Rectal smooth muscle tissue (tissue), 1 donor: ENCODE results near the gene FSIP1.

Experiments used
- H3K27ac ChIP-seq: one replicate; pipeline ENCODE4 v1.7.0; 2013; ENCODE audit warnings: low read depth, low read length, inconsistent platforms
- H3K27me3 ChIP-seq: one replicate; pipeline ENCODE4 v1.7.0; 2013; ENCODE audit warnings: low read length; ENCODE audit not compliant: control insufficient read depth, insufficient read depth
- H3K36me3 ChIP-seq: one replicate; pipeline ENCODE4 v1.7.0; 2013; ENCODE audit warnings: low read length; ENCODE audit not compliant: control insufficient read depth, insufficient read depth
- H3K4me1 ChIP-seq: one replicate; pipeline ENCODE4 v1.7.0; 2013; ENCODE audit warnings: low read length; ENCODE audit not compliant: control insufficient read depth, insufficient read depth
- H3K4me3 ChIP-seq: one replicate; pipeline ENCODE4 v1.7.0; 2013; ENCODE audit warnings: low read length
- H3K9ac ChIP-seq: one replicate; pipeline ENCODE4 v1.7.0; 2013; ENCODE audit warnings: low read length

The FSIP1 gene

DNA sequence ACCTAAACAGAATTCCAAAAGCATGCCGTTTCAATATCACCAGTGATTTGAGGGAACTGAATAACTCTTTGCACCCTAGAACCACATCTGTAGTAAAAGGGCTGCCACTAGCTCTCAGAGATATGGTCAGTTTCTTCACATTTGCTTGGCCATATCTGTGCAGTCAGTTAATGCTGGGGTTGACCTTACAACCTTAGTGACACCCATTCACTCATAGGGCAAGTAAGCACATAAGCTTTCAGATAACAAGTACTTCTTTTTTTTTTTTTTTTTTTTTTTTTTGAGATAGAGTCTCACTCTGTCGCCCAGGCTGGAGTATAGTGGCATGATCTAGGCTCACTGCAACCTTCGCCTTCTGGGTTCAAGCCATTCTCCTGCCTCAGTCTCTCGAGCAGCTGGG lies 20.4 kb upstream of the FSIP1 start:
- no peak overlapping the region for H3K27ac ChIP-seq
- H3K4me3 ChIP-seq = no peak overlapping the region
- no peak overlapping the region for H3K9ac ChIP-seq
- peaks cover 3% of the 10 kb centered on the region for H3K27me3 ChIP-seq
- H3K36me3 ChIP-seq = no peaks in the 10 kb centered on the region
- no peaks in the 10 kb centered on the region for H3K4me1 ChIP-seq

DNA sequence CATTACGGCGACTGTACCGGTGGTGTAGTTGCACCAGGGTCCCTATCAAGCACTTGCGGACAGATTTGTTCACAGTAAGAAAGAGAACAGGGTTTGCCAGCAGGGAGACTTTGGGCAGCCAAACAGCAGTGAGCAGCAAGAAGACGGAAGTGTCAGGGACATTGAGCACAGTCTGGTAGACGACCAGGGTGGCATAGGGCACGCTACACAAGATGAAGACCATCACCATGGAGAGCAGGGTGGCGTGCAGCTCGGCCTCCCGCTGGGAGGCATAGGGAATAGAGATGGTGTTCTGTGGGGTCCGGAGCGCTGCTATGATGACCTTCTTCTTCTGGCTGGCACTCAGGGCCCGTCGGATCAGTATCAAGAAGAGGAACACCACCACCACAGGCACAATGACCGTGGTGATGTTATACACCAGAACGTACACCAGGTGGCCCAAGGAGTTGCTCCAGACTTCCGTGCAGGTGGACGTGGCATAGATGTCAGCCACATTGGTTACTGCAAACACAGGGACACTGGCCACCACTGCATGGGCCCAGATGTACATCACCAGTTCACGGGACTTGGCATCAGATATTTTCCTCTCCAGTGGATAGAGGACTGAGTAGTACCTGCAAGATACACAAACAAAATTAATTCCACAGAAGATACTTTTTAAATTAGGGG lies 19.1 kb upstream of the FSIP1 start:
- Histone ChIP-seq H3K4me3 (no peak overlapping the region), H3K36me3 (no peaks in the 10 kb centered on the region), H3K27ac (no peak overlapping the region), H3K9ac (no peak overlapping the region), H3K4me1 (no peaks in the 10 kb centered on the region), H3K27me3 (peaks cover 3% of the 10 kb centered on the region)

- no peak overlapping the region for H3K27ac ChIP-seq
- no peak overlapping the region for H3K9ac ChIP-seq
- H3K4me3 ChIP-seq = no peak overlapping the region
- peaks cover 3% of the 10 kb centered on the region for H3K27me3 ChIP-seq
- no peaks in the 10 kb centered on the region for H3K36me3 ChIP-seq
- no peaks in the 10 kb centered on the region for H3K4me1 ChIP-seq
Observed at GRCh38 chr15:39799552-39800011, 16.9 kb upstream of the FSIP1 start.

DNA sequence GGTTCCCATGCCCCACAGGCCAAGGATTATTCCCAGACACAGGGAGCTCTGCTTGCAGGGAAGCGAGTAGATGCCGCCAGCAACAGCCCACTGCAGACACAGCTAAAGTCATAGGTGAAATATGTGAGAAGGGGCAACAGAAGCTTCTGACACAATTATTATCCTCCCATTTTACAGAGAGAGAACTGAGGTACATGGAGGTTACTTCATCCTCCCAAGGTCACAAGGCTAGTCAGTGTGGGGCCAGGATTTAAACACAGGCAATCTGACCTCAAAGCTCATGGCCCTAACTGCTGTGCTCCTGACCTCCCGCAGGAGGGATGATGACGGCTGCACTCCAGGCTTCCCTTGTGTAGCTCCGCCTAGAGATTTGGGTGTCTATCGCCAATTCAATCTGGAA lies 15.7 kb upstream of the FSIP1 start:
- no peak overlapping the region for H3K4me3 ChIP-seq
- no peaks in the 10 kb centered on the region for H3K36me3 ChIP-seq
- H3K27me3 ChIP-seq = peaks cover 3% of the 10 kb centered on the region
- no peaks in the 10 kb centered on the region for H3K4me1 ChIP-seq
- H3K27ac ChIP-seq = no peak overlapping the region
- no peak overlapping the region for H3K9ac ChIP-seq

DNA sequence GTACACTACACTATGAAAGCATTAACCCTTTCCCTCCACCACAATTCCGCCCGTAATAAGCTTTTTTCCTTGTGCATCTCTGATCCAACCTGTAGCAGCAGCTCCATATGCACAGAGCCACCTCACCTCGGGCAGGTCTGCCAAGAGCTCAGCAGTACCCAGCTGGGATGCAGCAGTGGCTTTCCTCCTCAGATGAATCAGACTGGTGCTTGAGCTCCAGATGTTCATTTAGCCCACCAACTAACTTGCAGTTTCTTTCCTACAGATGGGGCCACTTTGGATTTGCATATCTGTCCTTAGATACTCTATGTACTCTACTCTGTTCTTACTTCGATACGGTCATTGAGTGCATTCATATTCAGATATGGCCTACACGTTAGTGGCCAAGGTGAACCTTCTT lies 14.8 kb upstream of the FSIP1 start:
- Histone ChIP-seq H3K27me3 (peaks cover 3% of the 10 kb centered on the region), H3K9ac (no peak overlapping the region), H3K4me1 (no peaks in the 10 kb centered on the region), H3K36me3 (no peaks in the 10 kb centered on the region), H3K27ac (no peak overlapping the region), H3K4me3 (no peak overlapping the region)

DNA sequence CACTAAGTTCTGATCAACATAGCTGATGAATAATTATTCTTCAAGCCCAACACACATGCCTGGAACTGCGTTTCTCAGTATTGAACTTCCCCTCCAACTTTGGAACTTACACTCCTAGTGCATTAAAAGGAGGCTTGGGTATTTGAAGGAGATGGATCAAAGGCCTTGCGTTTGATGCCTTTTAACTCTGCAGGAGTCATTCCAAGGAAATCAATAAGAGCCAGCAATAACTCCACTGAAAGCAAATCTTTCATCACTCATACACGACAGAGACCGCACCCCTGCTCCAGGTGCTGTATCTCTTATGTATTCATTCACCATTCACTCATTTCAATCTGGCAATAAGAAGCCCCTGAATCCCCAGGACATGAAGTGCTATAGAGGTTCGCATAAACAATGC lies 14.0 kb upstream of the FSIP1 start:
- H3K36me3 ChIP-seq = no peaks in the 10 kb centered on the region
- H3K27me3 ChIP-seq = peaks cover 3% of the 10 kb centered on the region
- H3K4me3 ChIP-seq = no peak overlapping the region
- H3K9ac ChIP-seq = no peak overlapping the region
- no peak overlapping the region for H3K27ac ChIP-seq
- H3K4me1 ChIP-seq = no peaks in the 10 kb centered on the region

DNA sequence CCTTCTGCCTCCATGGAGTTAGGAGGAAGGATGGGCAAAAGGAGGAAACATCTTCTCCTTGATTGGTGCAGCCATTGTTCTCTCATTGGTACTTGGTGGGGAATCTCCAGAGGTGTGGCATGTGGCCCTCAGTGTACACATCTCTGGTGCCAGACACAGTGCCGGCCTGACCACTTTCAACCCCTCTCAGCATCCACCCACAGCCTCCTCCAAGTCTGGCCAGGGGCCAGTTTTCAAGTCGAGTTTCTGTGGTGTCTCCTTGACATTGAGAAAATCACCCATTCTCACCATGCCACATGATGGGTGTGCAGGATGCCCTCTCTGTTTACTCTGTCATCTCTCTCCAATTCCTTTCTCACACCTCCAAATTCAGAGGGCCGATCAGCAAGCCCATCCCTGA lies 12.8 kb upstream of the FSIP1 start:
- no peak overlapping the region for H3K27ac ChIP-seq
- no peaks in the 10 kb centered on the region for H3K36me3 ChIP-seq
- no peak overlapping the region for H3K4me3 ChIP-seq
- peaks cover 3% of the 10 kb centered on the region for H3K27me3 ChIP-seq
- no peaks in the 10 kb centered on the region for H3K4me1 ChIP-seq
- H3K9ac ChIP-seq = no peak overlapping the region

DNA sequence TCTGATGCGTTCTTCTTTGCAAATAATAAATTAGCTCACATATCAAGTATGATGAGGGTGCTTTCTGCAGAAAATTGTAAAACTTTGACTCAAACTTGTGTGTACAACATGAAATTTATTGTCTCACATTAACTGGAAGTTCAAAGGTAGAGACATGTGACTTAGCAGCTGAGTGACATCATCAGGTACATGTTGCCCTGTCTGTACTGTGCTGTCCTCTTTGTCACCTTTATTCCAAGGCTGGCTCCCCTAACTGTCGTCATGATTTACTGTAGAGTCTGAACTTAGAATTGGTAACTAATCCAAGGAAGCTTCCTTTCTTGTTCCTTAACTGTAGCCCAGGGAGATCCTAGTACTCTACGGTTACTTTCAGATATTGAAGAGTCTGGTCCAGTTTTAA lies 12.3 kb upstream of the FSIP1 start:
- no peak overlapping the region for H3K4me3 ChIP-seq
- H3K9ac ChIP-seq = no peak overlapping the region
- H3K27me3 ChIP-seq = peaks cover 3% of the 10 kb centered on the region
- H3K4me1 ChIP-seq = no peaks in the 10 kb centered on the region
- no peaks in the 10 kb centered on the region for H3K36me3 ChIP-seq
- no peak overlapping the region for H3K27ac ChIP-seq

- Histone ChIP-seq H3K36me3 (no peaks in the 10 kb centered on the region), H3K27me3 (peaks cover 3% of the 10 kb centered on the region), H3K27ac (no peak overlapping the region), H3K4me1 (no peaks in the 10 kb centered on the region), H3K4me3 (no peak overlapping the region), H3K9ac (no peak overlapping the region)
Observed at GRCh38 chr15:39793923-39794322, 11.3 kb upstream of the FSIP1 start.

DNA sequence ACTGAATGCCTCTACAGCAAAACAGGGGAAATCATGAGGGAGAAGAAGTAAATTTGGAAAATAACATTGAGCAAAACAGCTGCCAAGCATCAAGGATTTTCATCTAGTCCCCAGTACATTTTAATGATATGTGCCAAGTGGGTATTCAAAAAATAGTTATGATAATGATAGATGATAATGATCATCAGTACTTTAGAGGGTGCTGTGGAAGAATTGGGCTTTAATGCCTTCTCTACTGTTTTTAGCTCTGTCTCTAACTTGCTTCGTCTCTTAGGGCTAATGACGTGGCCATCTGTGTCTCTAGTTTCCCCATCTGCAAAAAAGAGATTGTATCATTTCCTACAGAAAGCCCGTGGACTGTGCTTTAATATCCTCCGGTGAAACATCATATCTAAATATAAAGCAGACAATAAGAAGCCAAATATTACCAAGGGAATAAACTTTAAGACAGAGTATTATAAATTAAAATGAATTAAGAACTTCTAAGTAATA lies 10.2 kb upstream of the FSIP1 start:
- H3K36me3 ChIP-seq = no peaks in the 10 kb centered on the region
- H3K27me3 ChIP-seq = no peaks in the 10 kb centered on the region
- no peaks in the 10 kb centered on the region for H3K4me1 ChIP-seq
- H3K4me3 ChIP-seq = no peak overlapping the region
- H3K9ac ChIP-seq = no peak overlapping the region
- H3K27ac ChIP-seq = no peak overlapping the region

DNA sequence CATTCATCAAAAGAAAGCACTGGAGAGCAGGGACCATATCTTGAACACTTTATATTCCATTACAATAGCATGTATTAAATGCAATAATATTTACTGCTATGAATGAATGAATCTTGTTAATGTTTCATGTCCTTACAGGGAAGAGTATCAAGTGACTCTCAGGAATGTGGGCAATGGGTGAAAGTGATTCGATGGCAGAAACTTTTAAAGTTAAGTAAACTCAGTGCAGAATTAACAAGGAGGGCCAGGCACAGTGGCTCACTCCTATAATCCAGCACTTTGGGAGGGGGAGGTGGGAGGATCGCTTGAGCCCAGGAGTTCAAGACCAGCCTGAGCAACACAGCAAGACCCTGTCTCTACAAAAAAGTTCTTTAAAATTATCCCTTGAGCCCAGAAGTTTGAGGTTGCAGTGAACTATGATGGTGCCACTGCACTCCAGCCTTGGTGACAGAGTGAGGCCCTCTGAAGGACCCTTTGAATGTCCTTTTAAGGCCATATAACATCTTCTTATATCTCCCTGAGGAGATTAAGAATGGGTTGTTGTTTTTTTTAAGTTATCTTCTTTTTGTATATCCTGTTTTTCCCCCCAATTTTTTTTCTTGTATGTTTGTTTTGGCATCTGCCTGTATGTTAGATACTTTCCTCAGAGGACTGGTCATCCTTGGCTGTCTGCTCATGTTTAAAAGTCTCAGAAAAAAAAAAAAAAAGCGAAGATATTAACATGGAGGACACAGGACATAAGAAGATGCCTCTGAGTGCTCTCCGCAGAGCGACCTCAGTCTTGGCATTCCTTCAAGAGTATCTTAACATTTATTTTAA lies 9.6 kb upstream of the FSIP1 start:
- Histone ChIP-seq H3K9ac (no peak overlapping the region), H3K4me1 (no peaks in the 10 kb centered on the region), H3K36me3 (no peaks in the 10 kb centered on the region), H3K27me3 (no peaks in the 10 kb centered on the region), H3K27ac (no peak overlapping the region), H3K4me3 (no peak overlapping the region)

DNA sequence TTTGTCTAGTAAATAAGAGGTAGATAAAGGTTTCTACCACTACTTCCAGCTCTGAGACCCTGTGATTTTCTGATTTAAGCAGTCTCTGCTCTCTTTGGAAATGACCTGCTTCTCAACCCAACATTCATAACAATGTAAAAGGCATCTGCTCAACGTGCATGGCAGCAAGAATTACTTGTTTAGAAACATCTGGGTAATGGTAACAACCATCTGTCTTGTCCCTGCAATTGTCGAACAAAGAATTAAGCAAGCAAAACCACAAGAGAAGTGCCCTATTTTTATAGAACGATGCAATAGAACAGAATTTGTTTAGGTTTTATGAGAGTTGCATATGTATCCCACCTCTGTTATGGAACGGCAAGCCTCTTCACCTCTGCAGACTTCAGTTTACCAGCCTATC lies 7.1 kb upstream of the FSIP1 start:
- H3K36me3 ChIP-seq = no peaks in the 10 kb centered on the region
- no peak overlapping the region for H3K27ac ChIP-seq

More for the DNA sequence above, 7.1 kb upstream of the FSIP1 start:
- no peak overlapping the region for H3K4me3 ChIP-seq
- no peak overlapping the region for H3K9ac ChIP-seq
- no peaks in the 10 kb centered on the region for H3K27me3 ChIP-seq
- no peaks in the 10 kb centered on the region for H3K4me1 ChIP-seq
